Measurements from ENCODE around the gene MICB. TPM values are rescaled to one million over a fixed set of nuclear protein-coding genes. Genes with fewer than 3 reads are reported as not detected.
A peak's percentile ranks its signal among the peaks of the same experiment; 100 is the strongest.

MICB gene
- total RNA-seq, 6 donors from 2014 or later: 4.9 to 14.4 (median 11.3) TPM

- ATAC-seq (ENCODE audit: low FRiP score in 2 of 2) (no peak), DNase-seq (no peak)
- WGBS, 2 donors: 69 to 89% methylated on average over 6 to 7 of the region's 7 CpGs
- Histone ChIP-seq H3K9me3 (no peaks in the 10 kb centered on the region), H3K4me3 (peak overlapping the region; percentile 8 to 83 (median 57)), H3K36me3 (no peaks in the 10 kb centered on the region), H3K27me3 (no peaks in the 10 kb centered on the region), H3K4me1 (peaks cover 12 to 55% (median 34%) of the 10 kb centered on the region in 4 donors), H3K27ac (peak overlapping the region in 1 of 4 donors; percentile 0)
- TF ChIP-seq EP300 (IDR thresholded peaks at IDR 0.05) (no peak), POLR2AphosphoS5 (IDR thresholded peaks at IDR 0.05) (no peak), CTCF (IDR thresholded peaks at IDR 0.05) (no peak), POLR2A (IDR thresholded peaks at IDR 0.05) (no peak)
Observed at GRCh38 chr6:31464252-31465184, 33.4 kb upstream of the MICB start.

- Histone ChIP-seq H3K27ac (peak overlapping the region in 1 of 4 donors; percentile 0), H3K4me1 (peaks cover 12 to 61% (median 37%) of the 10 kb centered on the region in 4 donors), H3K36me3 (no peaks in the 10 kb centered on the region), H3K27me3 (no peaks in the 10 kb centered on the region), H3K9me3 (no peaks in the 10 kb centered on the region), H3K4me3 (peak overlapping the region in 3 of 4 donors; percentile 51 to 83 (median 63))
- TF ChIP-seq CTCF (IDR thresholded peaks at IDR 0.05): no peak
- no peak for TF ChIP-seq POLR2AphosphoS5 (IDR thresholded peaks at IDR 0.05)
- TF ChIP-seq POLR2A (IDR thresholded peaks at IDR 0.05): no peak
- no peak for TF ChIP-seq EP300 (IDR thresholded peaks at IDR 0.05)
- 90% methylated on average over 1 of the region's 1 CpG; no CpG with 5 or more reads in 1 of the 2 donors for WGBS, 2 donors
- no peak for ATAC-seq (ENCODE audit: low FRiP score in 2 of 2)
- DNase-seq: no peak
Observed at GRCh38 chr6:31465185-31465536, 32.8 kb upstream of the MICB start.

- peaks cover 12 to 63% (median 38%) of the 10 kb centered on the region in 4 donors for H3K4me1 ChIP-seq
- H3K27me3 ChIP-seq: no peaks in the 10 kb centered on the region
- no peaks in the 10 kb centered on the region for H3K9me3 ChIP-seq
- H3K4me3 ChIP-seq: peak overlapping the region in 2 of 4 donors; percentile 63 to 83
- 89 to 92% methylated on average over 5 of the region's 5 CpGs for WGBS, 2 donors
- ATAC-seq (ENCODE audit: low FRiP score in 2 of 2) (no peak), DNase-seq (no peak)
- TF ChIP-seq POLR2A (IDR thresholded peaks at IDR 0.05) (no peak), CTCF (IDR thresholded peaks at IDR 0.05) (no peak), POLR2AphosphoS5 (IDR thresholded peaks at IDR 0.05) (no peak), EP300 (IDR thresholded peaks at IDR 0.05) (no peak)
- no peak overlapping the region for H3K27ac ChIP-seq
- no peaks in the 10 kb centered on the region for H3K36me3 ChIP-seq
Observed at GRCh38 chr6:31465718-31466117, 32.2 kb upstream of the MICB start.

- no peak for DNase-seq
- peak overlapping the region in 1 of 4 donors; percentile 83 for H3K4me3 ChIP-seq
- no peaks in the 10 kb centered on the region for H3K27me3 ChIP-seq
- no peak for TF ChIP-seq POLR2A (IDR thresholded peaks at IDR 0.05)
- no peak for TF ChIP-seq POLR2AphosphoS5 (IDR thresholded peaks at IDR 0.05)
- no peak for TF ChIP-seq CTCF (IDR thresholded peaks at IDR 0.05)
- TF ChIP-seq EP300 (IDR thresholded peaks at IDR 0.05): no peak
- H3K36me3 ChIP-seq: no peaks in the 10 kb centered on the region
- ATAC-seq (ENCODE audit: low FRiP score in 2 of 2): no peak
- no peak overlapping the region for H3K27ac ChIP-seq
- H3K9me3 ChIP-seq: no peaks in the 10 kb centered on the region
- H3K4me1 ChIP-seq: peaks cover 15 to 66% (median 38%) of the 10 kb centered on the region in 4 donors
- 82 to 89% methylated on average over 4 of the region's 4 CpGs for WGBS, 2 donors
Observed at GRCh38 chr6:31466466-31466865, 31.5 kb upstream of the MICB start.
